HCT116 (cell line): ENCODE results near the gene MAPKAPK5. TPM values are rescaled to one million over a fixed set of nuclear protein-coding genes. Genes with fewer than 3 reads are reported as not detected.

Experiments
- ATAC-seq: fragments of 200-7000 bp; cut with Tn5 transposase; 2 replicates; pipeline ENCODE4 v1.9.1; 2020; ENCODE audit warnings: mild to moderate bottlenecking, moderate library complexity
- BruUV-seq: library from RNA; stranded (reverse); fragments of 400-500 nt; replicated peaks from 2 replicates; lab custom pipeline; 2021; lab: Mats Ljungman, UMichigan
- CTCF ChIA-PET: fragments of 300-600 bp; sonication (Branson Sonifier 250); formaldehyde crosslinking; loops from one replicate; lab custom pipeline; 2021; ENCODE audit warnings: antibody characterized with exemption; lab: Charles Lee
- POLR2A ChIA-PET: fragments of 300-600, 350-600 bp; sonication (Branson Sonifier 250); formaldehyde crosslinking; loops from one replicate; lab custom pipeline; 2021; ENCODE audit warnings: antibody characterized with exemption; lab: Charles Lee
- RAD21 ChIA-PET, 2 experiments: fragments of 300-600 bp; sonication (Branson Sonifier 250); formaldehyde crosslinking; loops; one replicate each; lab custom pipeline; 2023; ENCODE audit warnings: low total read pairs in 2 of 2; ENCODE audit not compliant: uncharacterized antibody in 2 of 2, unreplicated experiment in 2 of 2, low non-redundant PET in 1 of 2; lab: Charles Lee
- DNase-seq: peaks from one replicate; pipeline ENCODE4 v3.0.0-alpha.2; 2010; ENCODE audit warnings: low read depth, low spot score
- H2AFZ ChIP-seq: fragments of 200-600 bp; shearing (Covaris generic), sonication (generic); 2 replicates; pipeline ENCODE4 v1.6.1; 2017; ENCODE audit warnings: low read depth, mixed run types, mixed read lengths, antibody characterized with exemption, low read length; ENCODE audit not compliant: poor library complexity, severe bottlenecking
- H3K27ac ChIP-seq: 2 replicates; pipeline ENCODE4 v1.5.1; 2012; ENCODE audit warnings: low read depth, low read length
- H3K27me3 ChIP-seq: fragments of 200-600 bp; sonication (generic); 2 replicates; pipeline ENCODE4 v1.6.1; 2016; ENCODE audit warnings: mixed run types, low read length, mixed read lengths; ENCODE audit not compliant: insufficient read depth
- H3K36me3 ChIP-seq, 2 experiments: fragments of 200-500 bp in 1 of 2; fragments of 200-600 bp in 1 of 2; sonication (Bioruptor generic) in 1 of 2; sonication (generic) in 1 of 2; 2 replicates each; pipeline versions ENCODE4 v1.5.1 to v1.6.1; 2014 to 2016; ENCODE audit warnings: low read length in 2 of 2, inconsistent platforms in 1 of 2, mixed read lengths in 1 of 2, mixed run types in 1 of 2; ENCODE audit not compliant: insufficient read depth in 2 of 2, control insufficient read depth in 1 of 2
- H3K4me1 ChIP-seq, 2 experiments: fragments of 200-600 bp in 1 of 2; sonication (generic) in 1 of 2; 2 replicates each; pipeline versions ENCODE4 v1.5.1 to v1.6.1; 2012 to 2017; ENCODE audit warnings: low read length in 2 of 2, inconsistent platforms in 1 of 2, mild to moderate bottlenecking in 1 of 2, mixed read lengths in 1 of 2, mixed run types in 1 of 2, moderate library complexity in 1 of 2; ENCODE audit not compliant: insufficient read depth in 2 of 2, control insufficient read depth in 1 of 2
- H3K4me2 ChIP-seq: fragments of 200-600 bp; sonication (generic); 2 replicates; pipeline ENCODE4 v1.6.1; 2017; ENCODE audit warnings: mixed run types, low read length, mixed read lengths
- H3K4me3 ChIP-seq, 2 experiments: fragments of 200-600 bp in 1 of 2; sonication (generic) in 1 of 2; replicated peaks in 1 of 2; 2 replicates each; pipeline ENCODE4 v1.5.1; 2011 to 2016; ENCODE audit warnings: low read length in 2 of 2, control low read depth in 1 of 2, low read depth in 1 of 2, mild to moderate bottlenecking in 1 of 2, mixed read lengths in 1 of 2, mixed run types in 1 of 2
- H3K79me2 ChIP-seq: fragments of 200-600 bp; sonication (generic); 2 replicates; pipeline ENCODE4 v1.6.1; 2017; ENCODE audit warnings: mild to moderate bottlenecking, mixed run types, low read length, moderate library complexity, mixed read lengths; ENCODE audit not compliant: insufficient read depth
- H3K9ac ChIP-seq: fragments of 200-600 bp; sonication (generic); 2 replicates; pipeline ENCODE4 v1.6.1; 2016; ENCODE audit warnings: low read length, mixed read lengths
- H3K9me2 ChIP-seq: fragments of 200-600 bp; sonication (generic), shearing (Covaris generic); 2 replicates; pipeline ENCODE4 v1.6.1; 2017; ENCODE audit warnings: mixed run types, mild to moderate bottlenecking, moderate library complexity; ENCODE audit not compliant: insufficient read depth
- H3K9me3 ChIP-seq, 2 experiments: fragments of 200-500 bp in 1 of 2; fragments of 200-600 bp in 1 of 2; sonication (Bioruptor generic) in 1 of 2; sonication (generic) in 1 of 2; 2 replicates each; pipeline ENCODE4 v1.6.1; 2014 to 2017; ENCODE audit warnings: low read length in 2 of 2, mixed read lengths in 2 of 2, inconsistent platforms in 1 of 2, low read depth in 1 of 2, mild to moderate bottlenecking in 1 of 2, mixed run types in 1 of 2, moderate library complexity in 1 of 2; ENCODE audit not compliant: control insufficient read depth in 1 of 2, insufficient read depth in 1 of 2
- H4K20me1 ChIP-seq: fragments of 200-600 bp; sonication (generic), shearing (Covaris generic); 2 replicates; pipeline ENCODE4 v1.6.1; 2017; ENCODE audit warnings: mixed run types, mild to moderate bottlenecking, moderate library complexity; ENCODE audit not compliant: insufficient read depth
- CEBPB ChIP-seq: IDR thresholded peaks from 2 replicates; pipeline ENCODE4 v1.6.1; 2012; ENCODE audit warnings: low read depth
- ELF1 ChIP-seq: IDR thresholded peaks from 2 replicates; pipeline ENCODE4 v1.6.1; 2012; ENCODE audit warnings: low read depth, borderline replicate concordance
- POLR2A ChIP-seq: IDR thresholded peaks from 2 replicates; pipeline ENCODE4 v1.7.0; 2011; ENCODE audit warnings: borderline replicate concordance; ENCODE audit not compliant: insufficient read depth, insufficient read length; ENCODE audit errors: extremely low read depth
- POLR2AphosphoS5 ChIP-seq: IDR thresholded peaks from 2 replicates; pipeline ENCODE4 v1.6.1; 2011; ENCODE audit warnings: mild to moderate bottlenecking, low read depth, low read length, moderate library complexity
- REST ChIP-seq: IDR thresholded peaks from 2 replicates; pipeline ENCODE4 v1.6.1; 2012; ENCODE audit warnings: low read depth
- SIN3A ChIP-seq: IDR thresholded peaks from 2 replicates; pipeline ENCODE4 v1.6.1; 2012; ENCODE audit warnings: low read depth
- SP1 ChIP-seq: IDR thresholded peaks from 2 replicates; pipeline ENCODE4 v1.6.1; 2012; ENCODE audit warnings: low read depth
- SRF ChIP-seq: IDR thresholded peaks from 2 replicates; pipeline ENCODE4 v1.6.1; 2012; ENCODE audit warnings: low read depth
- ZBTB33 ChIP-seq: IDR thresholded peaks from 2 replicates; pipeline ENCODE4 v1.6.1; 2011; ENCODE audit warnings: mild to moderate bottlenecking, low read length, moderate library complexity; ENCODE audit not compliant: insufficient replicate concordance; ENCODE audit errors: extremely low read depth
- ZFX ChIP-seq: fragments of 450-650 bp; IDR thresholded peaks from 2 replicates; pipeline ENCODE4 v1.6.1; 2017
- ZNF274 ChIP-seq: fragments of 200-500 bp; sonication (Bioruptor generic); IDR thresholded peaks from 2 replicates; pipeline ENCODE4 v1.6.1; 2014; ENCODE audit warnings: mild to moderate bottlenecking, low read depth, low read length, inconsistent platforms
- intact Hi-C: fragments of 100-400 bp; cut with micrococcal nuclease; formaldehyde crosslinking; loops from 2 replicates; pipeline ENCODE4 v1.10.0; 2022
- total RNA-seq: library from RNA; stranded (reverse); gene quantifications from one replicate; pipeline ENCODE4 v1.2.1, GENCODE V29; 2021; ENCODE audit not compliant: unreplicated experiment

The MAPKAPK5 gene
- total RNA-seq, 1 experiment from 2014 or later: 57.9 TPM

GRCh38 chr12:111822886-111823285, 19.1 kb upstream of the MAPKAPK5 start:
- no peak overlapping the region for H3K4me2 ChIP-seq
- ChIA-PET POLR2A (no interaction called here), CTCF (interaction anchor here (1.1 kb wide), 1 partner anchor 10 kb away, joined by 4 read pairs; no protein-coding TSS in a partner anchor), RAD21 (no interaction called here)
- no peaks in the 10 kb centered on the region for H3K9me3 ChIP-seq
- intact Hi-C loops: loop anchor here (10.0 kb wide), 1 partner anchor 372 kb away; no protein-coding TSS in a partner anchor
- no peak for ATAC-seq
- H4K20me1 ChIP-seq: no peaks in the 10 kb centered on the region
- H2AFZ ChIP-seq: no peak overlapping the region
- BruUV-seq: no TSS peak
- no peak overlapping the region for H3K4me3 ChIP-seq
- no peaks in the 10 kb centered on the region for H3K36me3 ChIP-seq
- H3K27ac ChIP-seq: no peak overlapping the region
- DNase-seq: no peak
- no peak overlapping the region for H3K9ac ChIP-seq
- no peaks in the 10 kb centered on the region for H3K27me3 ChIP-seq
- H3K9me2 ChIP-seq: no peaks in the 10 kb centered on the region
- TF ChIP-seq ZBTB33 (no peak), POLR2AphosphoS5 (no peak), ZNF274 (no peak), ZFX (no peak), SP1 (no peak), SIN3A (no peak), REST (no peak), ELF1 (no peak), POLR2A (no peak), SRF (no peak), CEBPB (no peak)
- no peaks in the 10 kb centered on the region for H3K4me1 ChIP-seq
- no peaks in the 10 kb centered on the region for H3K79me2 ChIP-seq
